Endometrial microvascular endothelial cells (primary cell): ENCODE data around the gene SLC15A4. TPM values are rescaled to one million over a fixed set of nuclear protein-coding genes. Genes with fewer than 3 reads are reported as not detected.

ENCODE experiments used
- in situ Hi-C: cut with HindIII; loops from 2 replicates; pipeline ENCODE4 v1.10.0; 2017; ENCODE audit warnings: low sequenced_read_pairs, low pct_unique_long_range_greater_than_20kb; ENCODE audit errors: inconsistent ontology term
- total RNA-seq: library from RNA; depleted of rRNA; stranded (reverse); fragments of >200 nt; gene quantifications from one replicate; pipeline ENCODE4 v1.2.3, GENCODE V29; 2015; ENCODE audit errors: inconsistent ontology term

The SLC15A4 gene
- total RNA-seq, 1 donor from 2014 or later, result 15.5 TPM

- in situ Hi-C loops, result no loop called here
Observed at GRCh38 chr12:128798571-128799341, 25.0 kb downstream of the SLC15A4 start.

- in situ Hi-C loops, result no loop called here
Observed at GRCh38 chr12:128797119-128798118, 26.3 kb downstream of the SLC15A4 start.

- in situ Hi-C loops, result no loop called here
Observed at GRCh38 chr12:128796439-128797118, 27.2 kb downstream of the SLC15A4 start.

GRCh38 chr12:128795530-128796361, 28.0 kb downstream of the SLC15A4 start:
- in situ Hi-C loops, result no loop called here

GRCh38 chr12:128794661-128795529, 28.9 kb downstream of the SLC15A4 start:
- in situ Hi-C loops, result no loop called here

GRCh38 chr12:128793701-128794100, 30.1 kb downstream of the SLC15A4 start:
- in situ Hi-C loops, result no loop called here

- in situ Hi-C loops, result no loop called here
Observed at GRCh38 chr12:128792881-128793280, 30.9 kb downstream of the SLC15A4 start.

- in situ Hi-C loops, result no loop called here
Observed at GRCh38 chr12:128792398-128792797, 31.4 kb downstream of the SLC15A4 start.

GRCh38 chr12:128791395-128792322, 32.1 kb downstream of the SLC15A4 start:
- in situ Hi-C loops, result no loop called here

GRCh38 chr12:128790653-128791373, 32.9 kb downstream of the SLC15A4 start:
- in situ Hi-C loops, result no loop called here

GRCh38 chr12:128790221-128790620, 33.5 kb downstream of the SLC15A4 start:
- in situ Hi-C loops, result no loop called here

- in situ Hi-C loops, result no loop called here
Observed at GRCh38 chr12:128789356-128789929, 34.3 kb downstream of the SLC15A4 start.

GRCh38 chr12:128787827-128788226, 35.9 kb downstream of the SLC15A4 start:
- in situ Hi-C loops, result no loop called here

- in situ Hi-C loops, result no loop called here
Observed at GRCh38 chr12:128786741-128787391, 36.9 kb downstream of the SLC15A4 start.
